ENCODE measurements around the gene NEGR1.

Gene NEGR1

GRCh38 chr1:71399594-71399993 lies 882.7 kb downstream of the NEGR1 start:
- Mint-ChIP-seq H3K27ac (no peak overlapping the region), H3K4me3 (no peak overlapping the region), H3K4me1 (ENCODE audit: low read depth) (no peaks in the 10 kb centered on the region), H3K27me3 (no peaks in the 10 kb centered on the region), H3K36me3 (ENCODE audit: low read depth) (no peaks in the 10 kb centered on the region), H3K9me3 (peaks cover 15% of the 10 kb centered on the region)
- intact Hi-C loops (cut with micrococcal nuclease), result no loop called here

- H3K27ac Mint-ChIP-seq, result no peak overlapping the region
- no peaks in the 10 kb centered on the region for H3K36me3 Mint-ChIP-seq (ENCODE audit: low read depth)
- no peaks in the 10 kb centered on the region for H3K27me3 Mint-ChIP-seq
- H3K9me3 Mint-ChIP-seq, result peaks cover 57% of the 10 kb centered on the region
- intact Hi-C loops (cut with micrococcal nuclease), result no loop called here
- no peaks in the 10 kb centered on the region for H3K4me1 Mint-ChIP-seq (ENCODE audit: low read depth)
- no peak overlapping the region for H3K4me3 Mint-ChIP-seq
These were observed 889.0 kb downstream of the NEGR1 start for GRCh38 chr1:71393301-71393700.

- Mint-ChIP-seq H3K4me3 (no peak overlapping the region), H3K36me3 (ENCODE audit: low read depth) (no peaks in the 10 kb centered on the region), H3K9me3 (peaks cover 68% of the 10 kb centered on the region), H3K4me1 (ENCODE audit: low read depth) (no peaks in the 10 kb centered on the region), H3K27ac (no peak overlapping the region), H3K27me3 (no peaks in the 10 kb centered on the region)
- intact Hi-C loops (cut with micrococcal nuclease), result no loop called here
These were observed 891.8 kb downstream of the NEGR1 start for GRCh38 chr1:71390518-71390917.

GRCh38 chr1:71377886-71378285 lies 904.5 kb downstream of the NEGR1 start:
- no peak overlapping the region for H3K4me3 Mint-ChIP-seq
- no peaks in the 10 kb centered on the region for H3K27me3 Mint-ChIP-seq

GRCh38 chr1:71372496-71372895 lies 909.8 kb downstream of the NEGR1 start:
- H3K27ac Mint-ChIP-seq, result no peak overlapping the region
- H3K9me3 Mint-ChIP-seq, result peaks cover 10% of the 10 kb centered on the region
- no peaks in the 10 kb centered on the region for H3K36me3 Mint-ChIP-seq (ENCODE audit: low read depth)
- H3K4me3 Mint-ChIP-seq, result no peak overlapping the region
- no peaks in the 10 kb centered on the region for H3K27me3 Mint-ChIP-seq
- no peaks in the 10 kb centered on the region for H3K4me1 Mint-ChIP-seq (ENCODE audit: low read depth)
- intact Hi-C loops (cut with micrococcal nuclease), result no loop called here

More at GRCh38 chr1:71377886-71378285, 904.5 kb downstream of the NEGR1 start:
- no peaks in the 10 kb centered on the region for H3K4me1 Mint-ChIP-seq (ENCODE audit: low read depth)
- H3K9me3 Mint-ChIP-seq, result peaks cover 37% of the 10 kb centered on the region
- H3K36me3 Mint-ChIP-seq (ENCODE audit: low read depth), result no peaks in the 10 kb centered on the region
- no peak overlapping the region for H3K27ac Mint-ChIP-seq
- intact Hi-C loops (cut with micrococcal nuclease), result no loop called here

- Mint-ChIP-seq H3K4me1 (ENCODE audit: low read depth) (no peaks in the 10 kb centered on the region), H3K36me3 (ENCODE audit: low read depth) (no peaks in the 10 kb centered on the region), H3K9me3 (peaks cover 5% of the 10 kb centered on the region), H3K4me3 (no peak overlapping the region), H3K27me3 (no peaks in the 10 kb centered on the region), H3K27ac (no peak overlapping the region)
- intact Hi-C loops (cut with micrococcal nuclease), result no loop called here
These were observed 910.8 kb downstream of the NEGR1 start for GRCh38 chr1:71371581-71371980.

- intact Hi-C loops (cut with micrococcal nuclease), result no loop called here
- H3K4me3 Mint-ChIP-seq, result no peak overlapping the region
- H3K27ac Mint-ChIP-seq, result no peak overlapping the region
- H3K9me3 Mint-ChIP-seq, result peaks cover 7% of the 10 kb centered on the region
- H3K36me3 Mint-ChIP-seq (ENCODE audit: low read depth), result no peaks in the 10 kb centered on the region
- H3K4me1 Mint-ChIP-seq (ENCODE audit: low read depth), result no peaks in the 10 kb centered on the region
- no peaks in the 10 kb centered on the region for H3K27me3 Mint-ChIP-seq
These were observed 918.1 kb downstream of the NEGR1 start for GRCh38 chr1:71364236-71364635.

- Mint-ChIP-seq H3K9me3 (peaks cover 14% of the 10 kb centered on the region), H3K27me3 (no peaks in the 10 kb centered on the region), H3K27ac (no peak overlapping the region), H3K36me3 (ENCODE audit: low read depth) (no peaks in the 10 kb centered on the region), H3K4me3 (no peak overlapping the region), H3K4me1 (ENCODE audit: low read depth) (no peaks in the 10 kb centered on the region)
- intact Hi-C loops (cut with micrococcal nuclease), result no loop called here
These were observed 919.6 kb downstream of the NEGR1 start for GRCh38 chr1:71362691-71363090.

- no peaks in the 10 kb centered on the region for H3K27me3 Mint-ChIP-seq
- no peaks in the 10 kb centered on the region for H3K4me1 Mint-ChIP-seq (ENCODE audit: low read depth)
- no peaks in the 10 kb centered on the region for H3K36me3 Mint-ChIP-seq (ENCODE audit: low read depth)
- H3K4me3 Mint-ChIP-seq, result no peak overlapping the region
- peaks cover 20% of the 10 kb centered on the region for H3K9me3 Mint-ChIP-seq
- intact Hi-C loops (cut with micrococcal nuclease), result no loop called here
- no peak overlapping the region for H3K27ac Mint-ChIP-seq
These were observed 920.3 kb downstream of the NEGR1 start for GRCh38 chr1:71362076-71362475.

- Mint-ChIP-seq H3K27ac (no peak overlapping the region), H3K36me3 (ENCODE audit: low read depth) (no peaks in the 10 kb centered on the region), H3K4me1 (ENCODE audit: low read depth) (no peaks in the 10 kb centered on the region), H3K9me3 (peaks cover 38% of the 10 kb centered on the region), H3K4me3 (no peak overlapping the region), H3K27me3 (no peaks in the 10 kb centered on the region)
- intact Hi-C loops (cut with micrococcal nuclease), result no loop called here
These were observed 924.6 kb downstream of the NEGR1 start for GRCh38 chr1:71357708-71358107.

GRCh38 chr1:71351438-71351837 lies 930.9 kb downstream of the NEGR1 start:
- Mint-ChIP-seq H3K36me3 (ENCODE audit: low read depth) (no peaks in the 10 kb centered on the region), H3K4me3 (no peak overlapping the region), H3K4me1 (ENCODE audit: low read depth) (no peaks in the 10 kb centered on the region), H3K27me3 (no peaks in the 10 kb centered on the region), H3K9me3 (peaks cover 14% of the 10 kb centered on the region), H3K27ac (no peak overlapping the region)
- intact Hi-C loops (cut with micrococcal nuclease), result no loop called here

GRCh38 chr1:71350805-71351204 lies 931.5 kb downstream of the NEGR1 start:
- intact Hi-C loops (cut with micrococcal nuclease), result no loop called here
- H3K4me1 Mint-ChIP-seq (ENCODE audit: low read depth), result no peaks in the 10 kb centered on the region
- no peak overlapping the region for H3K4me3 Mint-ChIP-seq
- H3K36me3 Mint-ChIP-seq (ENCODE audit: low read depth), result no peaks in the 10 kb centered on the region
- no peak overlapping the region for H3K27ac Mint-ChIP-seq
- H3K27me3 Mint-ChIP-seq, result no peaks in the 10 kb centered on the region
- peaks cover 16% of the 10 kb centered on the region for H3K9me3 Mint-ChIP-seq

- H3K27ac Mint-ChIP-seq, result no peak overlapping the region
- no peaks in the 10 kb centered on the region for H3K4me1 Mint-ChIP-seq (ENCODE audit: low read depth)
- intact Hi-C loops (cut with micrococcal nuclease), result no loop called here
- peaks cover 21% of the 10 kb centered on the region for H3K9me3 Mint-ChIP-seq
- no peaks in the 10 kb centered on the region for H3K27me3 Mint-ChIP-seq
- H3K4me3 Mint-ChIP-seq, result no peak overlapping the region
- no peaks in the 10 kb centered on the region for H3K36me3 Mint-ChIP-seq (ENCODE audit: low read depth)
These were observed 932.0 kb downstream of the NEGR1 start for GRCh38 chr1:71350330-71350729.
